Keratinocyte (primary cell): ENCODE measurements around the gene TTC28. TPM values are rescaled to one million over a fixed set of nuclear protein-coding genes. Genes with fewer than 3 reads are reported as not detected.
"Not testable (repeated sequence)": the region's sequence is repeated elsewhere in the genome, so short reads cannot be mapped to it uniquely, and the experiment has no call there.

Experiments used
- DNase-seq: peaks from one replicate; pipeline ENCODE4 v3.0.0-alpha.2; 2011; ENCODE audit warnings: low read depth, missing footprints, low spot score
- FAIRE-seq: peaks from 2 replicates; lab custom pipeline; 2011; peaks lifted over from hg19 to GRCh38; lab: Jason Lieb, UNC
- H2AFZ ChIP-seq: 2 replicates; pipeline ENCODE4 v1.6.0; 2012; ENCODE audit warnings: low read length, control low read depth, inconsistent platforms; ENCODE audit not compliant: control insufficient read depth
- H3K27ac ChIP-seq: 2 replicates; pipeline ENCODE4 v1.5.1; 2011; ENCODE audit warnings: low read length; ENCODE audit not compliant: control insufficient read depth, insufficient read depth
- H3K27me3 ChIP-seq: 3 replicates; pipeline ENCODE4 v1.6.0; 2011; ENCODE audit warnings: low read length; ENCODE audit not compliant: control insufficient read depth, insufficient read depth; ENCODE audit errors: extremely low read depth
- H3K36me3 ChIP-seq, 2 experiments: 2 replicates in 1 of 2; 3 replicates in 1 of 2; pipeline ENCODE4 v1.5.1; 2011; ENCODE audit warnings: low read length in 2 of 2, mild to moderate bottlenecking in 1 of 2; ENCODE audit not compliant: control insufficient read depth in 2 of 2, insufficient read depth in 2 of 2; ENCODE audit errors: extremely low read depth in 1 of 2
- H3K4me1 ChIP-seq: 3 replicates; pipeline ENCODE4 v1.5.1; 2011; ENCODE audit warnings: low read length; ENCODE audit not compliant: control insufficient read depth, insufficient read depth; ENCODE audit errors: extremely low read depth
- H3K4me2 ChIP-seq: 3 replicates; pipeline ENCODE4 v1.6.0; 2011; ENCODE audit warnings: low read depth, low read length; ENCODE audit not compliant: control insufficient read depth, insufficient read depth; ENCODE audit errors: extremely low read depth
- H3K4me3 ChIP-seq, 3 experiments: fragments of 200-600 bp in 1 of 3; sonication (generic) in 1 of 3; 2 replicates in 2 of 3; 3 replicates in 1 of 3; pipeline ENCODE4 v1.5.1; 2011 to 2016; ENCODE audit warnings: low read length in 3 of 3, mild to moderate bottlenecking in 3 of 3, control low read depth in 2 of 3, inconsistent platforms in 1 of 3, low read depth in 1 of 3, mixed read lengths in 1 of 3, mixed run types in 1 of 3, moderate library complexity in 1 of 3; ENCODE audit not compliant: control insufficient read depth in 2 of 3, insufficient read depth in 2 of 3; ENCODE audit errors: extremely low read depth in 1 of 3
- H3K79me2 ChIP-seq: 2 replicates; pipeline ENCODE4 v1.6.0; 2012; ENCODE audit warnings: low read length; ENCODE audit not compliant: control insufficient read depth, insufficient read depth
- H3K9ac ChIP-seq: 3 replicates; pipeline ENCODE4 v1.6.0; 2011; ENCODE audit warnings: low read length; ENCODE audit not compliant: control insufficient read depth, insufficient read depth; ENCODE audit errors: extremely low read depth
- H3K9me1 ChIP-seq: 3 replicates; pipeline ENCODE4 v1.6.0; 2011; ENCODE audit warnings: low read length; ENCODE audit not compliant: control insufficient read depth, insufficient read depth; ENCODE audit errors: extremely low read depth
- H3K9me3 ChIP-seq: 2 replicates; pipeline ENCODE4 v1.5.1; 2012; ENCODE audit warnings: low read depth, low read length; ENCODE audit not compliant: control insufficient read depth
- H4K20me1 ChIP-seq: 3 replicates; pipeline ENCODE4 v1.6.0; 2011; ENCODE audit warnings: low read length; ENCODE audit not compliant: control insufficient read depth, insufficient read depth; ENCODE audit errors: extremely low read depth
- EZH2 ChIP-seq: IDR thresholded peaks from one replicate; pipeline ENCODE4 v1.6.1; 2012; ENCODE audit warnings: inconsistent platforms, mild to moderate bottlenecking, low read length, moderate library complexity
- dilution Hi-C: fragments of 300-500 bp; cut with MboI; formaldehyde crosslinking; loops from one replicate; pipeline ENCODE4 v1.7.0; 2020; ENCODE audit warnings: low sequenced_read_pairs; ENCODE audit not compliant: extremely low pct_ligation_motif_present
- polyA plus RNA-seq, 5 experiments: library from polyadenylated mRNA; depleted of rRNA in 3 of 5; stranded (reverse) in 3 of 5; stranded (forward) in 1 of 5; unstranded in 1 of 5; fragments of >200 nt; gene quantifications; 1 replicate in 1 of 5; 2 replicates in 3 of 5; 3 replicates in 1 of 5; pipeline versions ENCODE4 v1.2.1 to v1.2.3, GENCODE V29; 2011 to 2012; ENCODE audit warnings: missing spikeins in 2 of 5, low read depth in 1 of 5, low replicate concordance in 1 of 5
- TF ChIP-seq, protein P1 (sequence below), 3 experiments: IDR thresholded peaks in 1 of 3; conservative IDR thresholded peaks in 1 of 3; optimal IDR thresholded peaks in 1 of 3; 2 replicates in 2 of 3; 3 replicates in 1 of 3; pipeline versions ENCODE3 to v1.5.1; 2011; ENCODE audit warnings: low read length in 3 of 3, mild to moderate bottlenecking in 3 of 3, moderate library complexity in 2 of 3, control low read depth in 1 of 3, inconsistent platforms in 1 of 3; ENCODE audit not compliant: insufficient read depth in 2 of 3; ENCODE audit errors: extremely low read depth in 1 of 3

The TTC28 gene
- polyA plus RNA-seq, 1 donor (not counting 4 experiments of a cell fraction or from before 2014, with no cell fraction given), result 0.66 TPM

GRCh38 chr22:28620244-28620922 is 59.3 kb downstream of the TTC28 start:
- Histone ChIP-seq H3K27me3 (no peaks in the 10 kb centered on the region), H3K9me1 (no peaks in the 10 kb centered on the region), H2AFZ (no peak overlapping the region), H3K4me3 (no peak overlapping the region), H3K9ac (no peak overlapping the region), H3K4me1 (no peaks in the 10 kb centered on the region), H4K20me1 (no peaks in the 10 kb centered on the region), H3K36me3 (no peaks in the 10 kb centered on the region), H3K79me2 (no peaks in the 10 kb centered on the region), H3K4me2 (no peak overlapping the region), H3K27ac (no peak overlapping the region), H3K9me3 (no peaks in the 10 kb centered on the region)
- no peak for FAIRE-seq
- TF ChIP-seq, protein P1, sequence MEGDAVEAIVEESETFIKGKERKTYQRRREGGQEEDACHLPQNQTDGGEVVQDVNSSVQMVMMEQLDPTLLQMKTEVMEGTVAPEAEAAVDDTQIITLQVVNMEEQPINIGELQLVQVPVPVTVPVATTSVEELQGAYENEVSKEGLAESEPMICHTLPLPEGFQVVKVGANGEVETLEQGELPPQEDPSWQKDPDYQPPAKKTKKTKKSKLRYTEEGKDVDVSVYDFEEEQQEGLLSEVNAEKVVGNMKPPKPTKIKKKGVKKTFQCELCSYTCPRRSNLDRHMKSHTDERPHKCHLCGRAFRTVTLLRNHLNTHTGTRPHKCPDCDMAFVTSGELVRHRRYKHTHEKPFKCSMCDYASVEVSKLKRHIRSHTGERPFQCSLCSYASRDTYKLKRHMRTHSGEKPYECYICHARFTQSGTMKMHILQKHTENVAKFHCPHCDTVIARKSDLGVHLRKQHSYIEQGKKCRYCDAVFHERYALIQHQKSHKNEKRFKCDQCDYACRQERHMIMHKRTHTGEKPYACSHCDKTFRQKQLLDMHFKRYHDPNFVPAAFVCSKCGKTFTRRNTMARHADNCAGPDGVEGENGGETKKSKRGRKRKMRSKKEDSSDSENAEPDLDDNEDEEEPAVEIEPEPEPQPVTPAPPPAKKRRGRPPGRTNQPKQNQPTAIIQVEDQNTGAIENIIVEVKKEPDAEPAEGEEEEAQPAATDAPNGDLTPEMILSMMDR (optimal IDR thresholded peaks at IDR 0.05 in 1 of 3, IDR thresholded peaks at IDR 0.05 in 1 of 3, conservative IDR thresholded peaks at IDR 0.05 in 1 of 3; ENCODE audit: extremely low read depth in 1 of 3, insufficient read depth in 2 of 3, low read length in 3 of 3), result no peak
- no peak for TF ChIP-seq EZH2
- no peak for DNase-seq
- dilution Hi-C loops, result no loop called here

DNA sequence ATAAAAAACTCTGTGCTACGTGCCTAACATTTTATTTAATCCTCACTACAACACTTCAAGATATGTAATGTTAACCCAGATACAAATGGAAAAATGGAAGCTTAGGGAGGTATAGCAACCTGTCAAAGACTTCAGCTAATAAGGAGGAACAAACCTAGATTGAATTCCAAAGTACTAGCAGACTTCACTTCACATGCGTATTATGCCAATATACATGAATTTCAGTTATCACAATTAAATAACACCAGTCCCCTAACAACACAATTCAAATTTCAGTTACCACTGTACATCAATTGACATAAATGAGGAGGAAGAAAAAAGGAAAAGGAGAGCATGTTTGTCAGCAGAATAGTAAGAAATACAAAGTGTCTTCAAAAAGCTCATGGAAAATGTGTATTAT is 60.4 kb downstream of the TTC28 start:
- FAIRE-seq (no peak), DNase-seq (no peak)
- dilution Hi-C loops, result no loop called here
- Histone ChIP-seq H3K27ac (no peak overlapping the region), H2AFZ (no peak overlapping the region), H3K4me3 (no peak overlapping the region), H3K27me3 (no peaks in the 10 kb centered on the region), H3K9me3 (no peaks in the 10 kb centered on the region), H3K9ac (no peak overlapping the region), H3K4me2 (no peak overlapping the region), H3K9me1 (no peaks in the 10 kb centered on the region), H3K79me2 (no peaks in the 10 kb centered on the region), H3K4me1 (no peaks in the 10 kb centered on the region), H3K36me3 (no peaks in the 10 kb centered on the region), H4K20me1 (no peaks in the 10 kb centered on the region)
- no peak for TF ChIP-seq EZH2
- TF ChIP-seq, protein P1 (optimal IDR thresholded peaks at IDR 0.05 in 1 of 3, IDR thresholded peaks at IDR 0.05 in 1 of 3, conservative IDR thresholded peaks at IDR 0.05 in 1 of 3; ENCODE audit: extremely low read depth in 1 of 3, insufficient read depth in 2 of 3, low read length in 3 of 3), result no peak

- H3K4me2 ChIP-seq, H3K4me3 ChIP-seq, H3K27ac ChIP-seq, FAIRE-seq, DNase-seq, H3K9me1 ChIP-seq, H4K20me1 ChIP-seq, H3K9me3 ChIP-seq, H3K79me2 ChIP-seq, H3K9ac ChIP-seq, H3K36me3 ChIP-seq, H3K4me1 ChIP-seq, H3K27me3 ChIP-seq, dilution Hi-C loops, H2AFZ ChIP-seq: not testable (repeated sequence)
Observed at GRCh38 chr22:28615423-28615822, 64.2 kb downstream of the TTC28 start.
